Kidney tubule cell (primary cell): ENCODE data around the gene RASGEF1C.
A peak's percentile ranks its signal among the peaks of the same experiment; 100 is the strongest.

ENCODE experiments used
- DNase-seq: peaks from one replicate; pipeline ENCODE4 v3.0.0-alpha.2; 2018; ENCODE audit warnings: low spot score

Gene RASGEF1C

DNA sequence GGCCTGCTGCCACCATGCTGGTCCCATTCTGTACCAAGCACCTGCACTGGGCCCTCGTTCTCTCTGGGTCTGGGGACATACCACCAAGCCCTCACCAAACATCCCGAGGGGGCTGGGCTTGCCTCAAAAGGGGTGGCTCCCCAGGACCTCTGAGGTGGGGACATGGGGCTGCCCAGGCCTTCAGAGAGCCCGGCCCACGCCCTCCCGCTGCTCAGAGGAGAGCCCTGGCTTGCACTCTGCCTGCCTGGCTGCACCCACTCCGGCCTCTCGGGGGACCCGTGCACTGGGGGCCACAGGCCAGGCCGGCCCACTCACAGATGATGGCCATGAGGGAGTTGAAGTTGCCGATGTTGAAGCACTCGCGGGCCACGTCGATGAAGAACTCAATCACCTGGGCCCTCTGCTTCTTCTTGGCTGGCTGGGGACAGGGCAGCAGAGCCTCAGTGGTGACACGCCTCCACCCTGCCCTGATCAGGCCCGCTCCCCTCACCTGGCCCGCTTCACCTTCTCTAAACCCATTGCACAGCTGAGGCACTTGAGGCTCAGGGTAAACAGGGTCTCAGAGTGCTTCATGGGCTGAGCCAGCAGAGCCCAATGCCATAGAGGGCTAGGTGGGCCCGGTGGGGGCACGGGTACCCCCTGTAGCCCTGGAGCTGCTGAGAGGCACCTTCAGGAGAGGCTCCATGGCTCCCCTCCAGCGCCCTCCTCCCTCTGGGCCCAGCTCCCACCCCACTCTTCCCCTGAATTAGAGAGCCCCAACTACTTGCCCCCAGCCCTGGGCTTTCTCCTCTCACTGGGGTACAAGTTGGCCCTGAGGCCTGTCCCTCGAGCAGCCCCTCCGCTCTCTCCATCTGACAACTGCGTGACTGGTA is 89.7 kb downstream of the RASGEF1C start:
- DNase-seq, result no peak

DNA sequence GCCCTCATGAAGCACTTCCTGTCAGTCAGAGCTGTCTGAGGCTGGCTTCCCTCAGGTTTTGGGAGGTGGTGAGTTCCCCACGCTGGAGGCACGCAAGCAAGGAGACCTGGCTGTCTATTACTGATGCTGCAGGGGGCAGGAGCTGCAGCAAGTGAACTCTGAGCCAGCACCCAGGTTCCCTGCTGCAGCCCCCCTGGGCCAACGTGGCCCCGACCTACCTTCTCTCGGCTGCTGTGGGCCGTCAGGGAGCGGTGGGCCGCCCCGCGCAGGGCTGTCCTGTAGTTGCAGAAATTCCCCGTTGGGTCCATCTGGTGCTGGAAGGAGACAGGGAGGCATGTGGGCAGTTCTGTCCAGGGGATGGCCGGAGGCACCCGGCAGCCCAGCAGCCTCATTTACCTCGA is 90.6 kb downstream of the RASGEF1C start:
- DNase-seq, result no peak

DNA sequence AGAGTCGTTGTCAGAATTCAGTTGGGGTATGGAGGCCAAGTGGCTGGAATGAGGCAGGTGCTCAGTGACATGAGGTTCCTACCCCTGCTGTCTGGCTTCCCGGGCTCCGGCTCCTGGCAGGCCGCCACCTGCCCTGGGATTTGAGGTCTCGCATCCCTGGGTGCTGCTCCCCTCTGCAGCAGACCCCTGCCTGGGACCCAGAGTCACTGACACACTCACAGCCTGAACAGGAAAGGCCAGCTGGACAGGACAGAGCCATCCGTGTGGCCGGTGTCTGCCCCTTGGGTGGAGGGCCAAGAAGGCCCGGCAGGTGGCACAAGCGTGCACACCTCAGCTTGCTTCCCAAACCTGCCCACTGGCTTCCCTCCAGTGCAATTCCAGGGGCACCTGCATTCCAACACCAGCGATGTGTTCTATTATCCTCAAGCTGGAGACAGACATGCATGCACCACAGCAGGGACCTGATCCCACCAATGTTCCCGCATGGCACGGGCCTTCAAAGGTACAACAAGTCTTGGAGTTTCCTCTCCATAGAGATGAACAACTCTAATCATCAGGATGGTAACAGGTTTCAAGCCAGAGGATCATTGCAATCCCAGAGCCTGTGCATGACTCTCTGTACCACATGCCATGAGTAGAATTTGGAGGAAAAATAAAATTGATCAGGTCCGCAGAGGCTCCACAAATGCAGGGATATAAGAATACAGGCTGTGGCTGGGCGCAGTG is 91.8 kb downstream of the RASGEF1C start:
- DNase-seq, result peak; percentile 30

DNA sequence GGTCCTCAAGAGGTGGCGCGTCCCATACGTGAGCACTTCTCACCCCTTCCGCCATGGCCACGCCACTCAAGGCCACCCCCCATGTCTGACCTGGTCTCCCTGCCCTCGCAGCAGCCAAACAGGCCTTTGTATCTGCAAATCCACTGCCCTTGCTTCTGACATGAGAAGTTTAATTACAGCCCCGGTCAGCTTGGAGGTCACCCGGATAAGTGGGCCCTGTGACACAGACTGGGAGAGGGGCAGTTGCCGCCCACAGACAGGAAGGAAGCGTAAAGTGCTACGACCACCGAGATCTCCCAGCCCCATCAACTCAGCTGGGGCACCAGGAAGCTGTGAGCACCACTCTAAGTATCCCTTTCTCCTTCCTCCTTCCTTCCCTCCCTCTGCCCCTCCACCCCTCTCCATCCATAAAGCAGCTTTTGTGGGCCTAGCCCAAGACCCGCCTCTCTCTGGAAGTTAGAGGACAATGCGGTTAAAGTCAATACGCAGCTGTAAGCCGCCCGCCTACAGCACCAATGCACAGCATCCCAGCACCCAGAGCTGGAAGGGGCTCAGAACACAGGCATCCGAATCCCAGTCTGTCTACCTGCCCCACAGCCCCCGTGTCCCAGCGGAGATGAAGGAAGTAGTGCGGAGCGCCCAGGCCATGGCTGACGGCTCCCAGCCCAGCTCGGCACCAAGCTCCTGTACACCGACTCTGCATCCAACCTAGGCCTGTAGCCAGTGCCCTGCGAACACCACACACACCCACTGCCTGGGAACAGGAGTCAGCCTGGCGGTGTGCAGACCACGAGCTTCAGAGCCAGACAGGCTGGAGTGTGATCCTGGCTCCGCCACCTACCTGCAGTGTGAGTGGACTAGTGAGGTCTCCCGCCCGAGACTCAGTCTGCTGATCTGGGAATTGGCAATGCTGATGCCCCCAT is 92.7 kb downstream of the RASGEF1C start:
- no peak for DNase-seq

DNA sequence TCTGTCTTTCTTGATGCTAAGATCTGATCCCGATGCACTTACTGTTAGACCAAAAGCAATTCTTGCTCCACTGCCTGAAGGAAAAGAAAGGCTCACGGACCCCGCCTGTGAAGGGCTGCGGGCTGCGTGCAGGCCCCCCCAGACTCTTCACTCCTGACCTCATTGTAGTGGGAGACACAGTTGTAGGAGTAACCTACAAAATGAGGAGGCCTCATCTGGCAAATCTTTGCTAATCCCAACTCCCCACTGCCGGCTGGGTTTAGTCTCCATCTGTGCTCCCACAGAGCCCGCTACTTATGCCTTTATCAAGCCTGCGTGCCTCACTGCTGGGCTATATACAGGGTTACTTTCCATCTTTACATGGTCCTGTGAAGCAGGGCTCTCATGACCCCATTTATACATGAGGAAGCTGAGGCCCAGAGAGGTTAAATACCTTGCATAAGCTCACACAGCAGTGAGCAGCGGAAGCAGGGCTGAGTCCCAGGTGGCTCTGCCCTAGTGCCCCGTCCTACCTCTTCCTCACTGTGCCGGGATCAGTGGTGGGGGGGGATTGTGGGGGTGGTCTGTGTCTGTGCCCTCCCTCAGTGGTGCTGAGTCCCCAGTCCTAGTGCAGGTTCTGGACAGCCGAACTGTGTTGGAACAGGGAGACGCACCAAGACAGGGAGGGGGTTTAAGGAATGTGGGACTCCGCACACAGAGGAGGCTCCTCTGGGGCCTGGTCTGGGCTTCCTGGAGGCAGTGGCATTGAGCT is 93.5 kb downstream of the RASGEF1C start:
- DNase-seq, result no peak

DNA sequence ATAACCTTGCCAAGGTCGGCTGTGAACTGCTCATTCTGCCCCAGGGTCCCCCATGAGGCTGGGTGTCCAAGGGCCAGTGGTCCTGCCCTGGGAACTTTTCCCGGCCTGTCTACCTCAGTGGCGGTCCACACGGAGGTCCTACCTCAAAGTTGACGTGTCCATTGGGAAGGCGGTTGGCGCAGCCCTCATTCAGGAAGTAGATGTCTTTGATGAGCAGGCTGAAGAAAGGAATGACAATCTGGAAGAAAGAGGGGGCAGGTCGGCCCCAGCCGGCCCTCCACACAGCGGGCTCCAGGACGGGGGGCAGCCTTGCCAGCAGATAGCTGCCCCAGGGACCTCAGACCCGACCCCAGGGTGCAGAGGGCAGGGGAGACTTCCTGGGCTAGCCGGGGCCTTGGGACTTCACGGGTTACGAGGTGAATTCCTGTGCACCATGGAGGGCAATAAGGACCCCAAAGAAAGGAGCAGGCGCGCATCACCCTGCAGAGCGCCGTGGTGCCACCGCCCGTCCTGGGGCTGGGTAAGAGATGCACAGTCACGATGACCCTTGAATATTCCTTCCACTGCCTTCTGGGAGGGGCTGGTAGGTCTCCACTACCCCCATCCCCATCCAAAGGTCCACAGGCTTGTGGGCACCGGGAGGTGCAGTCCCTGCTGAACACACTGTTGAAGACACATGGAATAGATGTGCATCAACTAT is 94.6 kb downstream of the RASGEF1C start:
- no peak for DNase-seq

DNA sequence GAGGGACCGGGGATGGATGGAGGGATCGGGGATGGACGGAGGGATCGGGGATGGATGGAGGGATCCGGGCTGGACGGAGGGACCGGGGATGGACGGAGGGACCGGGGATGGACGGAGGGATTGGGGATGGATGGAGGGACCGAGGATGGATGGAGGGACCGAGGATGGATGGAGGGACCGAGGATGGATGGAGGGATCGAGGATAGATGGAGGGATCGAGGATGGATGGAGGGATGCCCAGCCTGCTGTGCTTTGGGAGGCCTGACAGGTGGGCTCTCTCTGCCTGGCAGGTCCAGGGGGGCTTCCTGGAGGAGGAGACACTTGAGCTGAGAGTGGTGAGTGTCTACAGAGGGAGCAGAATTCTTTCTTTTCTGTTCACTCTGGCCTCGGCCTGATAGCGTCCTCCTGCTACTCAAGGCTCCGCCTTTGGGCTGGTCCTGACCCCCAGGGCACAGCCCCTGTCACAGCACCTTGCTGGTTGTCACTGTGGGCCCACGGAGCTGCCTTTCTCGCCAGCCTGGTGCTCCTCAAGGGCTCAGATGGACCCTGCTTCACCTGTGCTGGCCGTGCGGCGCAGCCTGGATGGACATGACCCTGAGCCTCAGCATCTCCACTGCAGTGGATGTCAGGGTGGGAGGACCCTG is 95.2 kb downstream of the RASGEF1C start:
- no peak for DNase-seq

DNA sequence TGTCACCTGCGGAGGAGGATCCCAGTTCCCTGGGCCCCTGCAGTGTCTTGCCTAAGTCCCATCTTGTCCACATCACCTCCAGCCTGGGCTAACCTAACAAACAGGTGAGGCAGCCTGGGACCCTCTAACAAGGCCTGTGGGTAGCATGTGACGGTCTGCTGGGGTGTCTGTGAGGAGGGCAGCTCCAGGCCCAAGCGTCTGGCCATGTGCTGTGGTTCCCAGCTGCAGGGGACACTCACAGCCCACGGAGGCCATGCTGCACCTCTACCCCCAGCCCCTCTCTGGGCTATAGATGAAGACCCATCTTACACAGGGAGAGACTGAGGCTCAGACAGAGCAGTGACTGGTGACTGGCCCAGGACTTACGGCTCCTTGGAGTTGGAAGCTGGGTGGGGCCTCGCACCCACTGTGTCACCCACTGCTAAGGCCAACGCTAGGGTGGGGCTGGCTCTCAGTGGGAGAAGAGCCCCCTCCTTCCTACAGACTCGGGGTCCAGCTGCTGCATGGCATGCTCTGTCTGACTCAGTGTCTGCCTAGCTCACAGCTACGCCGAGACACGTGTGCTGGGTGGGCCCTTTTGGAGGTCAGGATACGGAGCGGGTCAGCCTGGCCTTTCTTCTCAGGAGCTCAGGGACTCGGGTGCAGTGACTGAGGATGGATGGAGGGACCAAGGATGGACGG is 96.7 kb downstream of the RASGEF1C start:
- no peak for DNase-seq

DNA sequence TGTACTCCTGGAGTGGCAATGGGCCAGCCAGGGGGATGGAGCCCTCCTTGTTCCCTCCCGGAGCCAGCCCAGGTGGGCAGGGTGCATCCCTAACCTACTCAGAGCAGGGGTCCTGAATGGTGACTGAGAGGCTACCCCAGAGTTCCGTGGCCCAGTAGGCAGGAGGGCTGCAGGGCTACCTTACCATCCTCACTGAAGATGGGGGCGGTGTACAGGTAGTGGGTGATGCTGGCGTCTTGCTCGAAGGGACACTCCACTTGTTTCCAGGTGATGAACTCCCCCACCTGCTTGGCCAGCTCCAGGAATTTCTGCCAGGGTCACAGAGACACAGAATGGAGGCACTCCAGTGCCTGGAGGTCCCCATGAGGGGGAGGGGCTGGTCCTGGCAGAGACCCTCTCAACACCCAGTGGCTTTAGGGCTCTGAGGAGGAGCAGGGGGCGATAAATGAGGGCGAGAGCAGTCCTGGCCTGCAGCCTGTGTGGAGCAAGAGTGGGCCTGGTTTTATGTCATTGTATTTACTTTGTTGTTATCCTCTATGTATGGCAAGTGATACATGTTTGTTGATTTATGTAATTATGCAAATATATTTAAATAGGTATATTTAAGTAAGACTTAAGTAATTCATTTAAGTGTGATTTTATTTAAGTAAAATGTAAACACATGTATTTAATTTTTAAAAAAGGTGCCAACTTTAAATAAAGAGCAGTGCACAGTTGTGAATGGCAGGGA is 97.6 kb downstream of the RASGEF1C start:
- DNase-seq, result no peak

DNA sequence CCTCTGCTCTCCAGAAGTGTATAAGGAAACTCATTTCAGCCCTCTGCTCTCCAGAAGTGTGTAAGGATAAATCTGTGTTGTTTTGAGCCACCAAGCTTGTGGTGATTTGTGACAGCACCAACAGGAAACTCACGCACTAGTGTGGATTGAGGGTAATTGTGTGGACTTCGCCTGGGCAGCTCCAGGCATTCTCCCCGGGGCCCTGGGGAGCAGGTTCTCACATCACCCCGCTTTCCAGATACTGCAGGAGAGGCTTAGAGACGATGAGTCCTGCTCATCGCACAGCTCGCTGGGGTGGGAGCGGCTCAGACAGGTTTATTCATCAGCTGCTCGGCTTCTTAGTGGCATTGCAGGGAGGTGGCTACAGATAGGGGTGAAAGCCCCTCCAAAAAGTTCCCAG is 99.1 kb downstream of the RASGEF1C start:
- DNase-seq, result no peak

DNA sequence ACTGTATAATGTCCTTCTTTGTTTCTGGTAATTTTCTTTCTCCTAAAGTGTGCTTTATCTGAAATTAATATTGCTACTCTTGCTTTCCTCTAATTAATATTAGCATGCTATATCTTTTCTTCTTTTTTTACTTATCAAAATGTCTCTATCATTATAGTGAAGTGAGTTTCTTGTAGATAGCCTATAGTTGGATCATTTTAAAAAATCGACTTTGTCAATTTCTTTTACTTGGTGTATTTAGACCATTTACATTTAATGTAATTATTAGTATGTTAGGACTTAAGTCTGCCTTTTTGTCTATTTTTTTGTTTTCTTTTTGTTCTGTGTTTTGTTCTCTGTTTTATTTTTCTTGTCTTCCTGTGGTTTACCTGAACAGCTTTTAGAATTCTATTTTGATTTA is 102.0 kb downstream of the RASGEF1C start:
- DNase-seq, result no peak

DNA sequence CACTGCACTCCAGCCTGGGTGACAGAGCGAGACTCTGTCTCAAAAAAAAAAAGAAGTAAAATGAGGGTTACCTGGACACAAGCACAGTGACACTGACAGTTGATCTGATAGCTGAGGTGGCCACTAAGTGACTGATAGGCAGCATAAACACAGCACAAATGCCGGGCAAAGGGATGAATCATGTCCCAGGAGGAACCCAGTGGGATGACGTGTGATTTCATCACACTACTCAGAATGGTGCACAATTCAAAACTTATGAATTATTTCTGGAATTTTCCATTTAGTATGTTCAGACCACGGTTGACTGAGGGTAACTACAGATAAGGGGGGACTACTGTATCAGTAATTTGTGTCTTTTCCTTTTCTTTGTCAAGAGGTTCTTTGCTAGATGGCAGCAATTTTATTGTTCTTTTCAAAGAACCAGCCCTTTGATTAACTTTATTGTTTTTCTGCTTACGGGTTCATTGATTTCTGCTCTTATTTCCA is 103.1 kb downstream of the RASGEF1C start:
- no peak for DNase-seq

DNA sequence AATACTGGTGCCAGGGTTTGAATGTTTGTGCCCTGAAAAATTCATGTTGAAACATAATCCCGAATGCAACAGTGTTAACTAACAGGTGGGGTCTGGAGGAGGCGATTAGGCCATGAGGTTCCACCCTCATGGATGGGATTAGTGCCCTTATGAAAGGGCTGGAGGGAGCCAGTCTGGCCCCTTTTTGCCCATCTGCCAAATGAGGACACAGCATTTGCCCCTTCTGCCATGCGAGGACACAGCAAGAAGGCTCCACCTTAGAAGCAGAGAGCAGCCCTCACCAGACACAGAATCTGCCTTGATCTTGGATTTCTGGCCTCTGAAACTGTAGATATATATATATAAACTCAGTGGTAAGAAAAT is 104.9 kb downstream of the RASGEF1C start:
- DNase-seq, result no peak

DNA sequence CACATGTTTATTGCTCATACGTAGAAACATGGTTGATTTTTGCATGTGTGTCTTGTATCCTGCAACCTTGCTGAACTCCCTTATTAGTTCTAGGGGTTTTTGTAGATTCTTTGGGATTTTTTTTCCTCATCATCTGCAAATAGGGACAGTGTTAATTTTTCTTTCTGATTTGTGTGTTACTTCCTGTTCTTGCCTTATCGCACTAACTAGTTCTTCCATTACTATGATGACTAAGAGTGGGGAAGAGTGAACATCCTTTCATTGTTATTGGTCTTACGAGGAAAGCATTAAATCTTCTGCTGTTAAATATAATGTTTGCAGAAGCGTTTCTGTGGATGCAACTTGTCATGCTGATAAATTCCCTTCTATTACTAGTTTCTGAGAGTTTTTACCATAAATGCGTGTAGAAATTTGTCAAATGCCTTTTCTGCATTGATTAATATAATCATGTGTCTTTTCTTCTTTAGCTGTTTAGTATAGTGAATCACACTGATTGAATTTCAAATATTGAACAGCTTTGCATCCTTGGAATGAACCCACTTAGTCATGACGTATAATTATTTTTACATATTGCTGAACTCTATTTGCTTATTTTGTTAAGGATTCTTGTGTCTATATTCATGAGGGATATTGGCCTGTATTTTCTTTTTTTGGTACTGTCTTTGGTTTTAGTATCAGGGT is 105.4 kb downstream of the RASGEF1C start:
- DNase-seq, result no peak

DNA sequence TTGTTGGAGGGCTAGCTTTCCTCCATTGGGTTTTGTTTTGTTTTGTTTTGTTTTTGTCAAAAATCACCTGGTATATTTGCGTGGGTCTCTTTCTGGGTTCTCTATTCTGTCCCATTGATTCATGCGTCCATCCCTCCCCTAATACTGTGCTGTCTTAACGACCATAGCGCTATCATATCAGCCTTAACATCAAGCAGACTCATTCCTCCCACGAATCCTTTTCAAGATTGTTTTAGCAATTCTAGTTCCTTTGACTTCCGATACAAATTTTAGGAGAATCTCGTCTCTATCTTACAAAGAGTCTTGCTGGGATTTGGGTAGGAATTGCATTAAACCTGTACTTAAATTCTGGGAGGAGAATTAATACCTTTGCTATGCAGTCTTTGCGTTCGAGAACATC is 106.4 kb downstream of the RASGEF1C start:
- no peak for DNase-seq

DNA sequence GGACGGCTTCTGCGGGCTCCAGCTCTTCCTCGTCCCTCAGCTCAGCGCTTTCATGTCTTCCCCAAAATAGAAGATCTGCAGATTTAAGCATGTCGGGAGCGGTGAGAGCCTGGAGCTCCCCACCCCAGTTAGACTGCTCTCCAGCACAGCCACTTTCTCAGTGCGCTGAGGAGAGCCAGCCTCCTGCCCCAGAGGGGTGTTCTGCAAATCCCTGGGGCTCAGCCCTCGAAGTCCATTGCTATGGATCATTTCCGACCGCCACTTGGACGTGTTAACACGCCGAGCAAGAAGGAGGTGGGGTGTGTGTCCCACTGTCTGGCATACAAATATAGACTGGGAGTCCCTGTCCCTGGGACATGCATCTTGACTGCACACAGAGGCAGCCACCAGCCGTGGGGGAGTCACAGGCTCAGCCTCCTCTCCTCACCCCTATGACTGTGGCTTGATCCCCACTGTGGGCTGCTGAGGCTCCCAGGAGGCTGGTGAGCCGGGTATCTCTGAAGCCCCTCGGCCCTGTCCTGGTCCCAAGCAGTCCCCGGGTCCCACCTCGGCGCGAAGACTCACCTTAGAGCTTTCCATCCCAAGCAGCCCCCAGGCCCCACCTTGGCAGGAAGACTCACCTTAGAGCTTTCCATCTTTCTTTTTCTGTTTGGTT is 107.4 kb downstream of the RASGEF1C start:
- no peak for DNase-seq

DNA sequence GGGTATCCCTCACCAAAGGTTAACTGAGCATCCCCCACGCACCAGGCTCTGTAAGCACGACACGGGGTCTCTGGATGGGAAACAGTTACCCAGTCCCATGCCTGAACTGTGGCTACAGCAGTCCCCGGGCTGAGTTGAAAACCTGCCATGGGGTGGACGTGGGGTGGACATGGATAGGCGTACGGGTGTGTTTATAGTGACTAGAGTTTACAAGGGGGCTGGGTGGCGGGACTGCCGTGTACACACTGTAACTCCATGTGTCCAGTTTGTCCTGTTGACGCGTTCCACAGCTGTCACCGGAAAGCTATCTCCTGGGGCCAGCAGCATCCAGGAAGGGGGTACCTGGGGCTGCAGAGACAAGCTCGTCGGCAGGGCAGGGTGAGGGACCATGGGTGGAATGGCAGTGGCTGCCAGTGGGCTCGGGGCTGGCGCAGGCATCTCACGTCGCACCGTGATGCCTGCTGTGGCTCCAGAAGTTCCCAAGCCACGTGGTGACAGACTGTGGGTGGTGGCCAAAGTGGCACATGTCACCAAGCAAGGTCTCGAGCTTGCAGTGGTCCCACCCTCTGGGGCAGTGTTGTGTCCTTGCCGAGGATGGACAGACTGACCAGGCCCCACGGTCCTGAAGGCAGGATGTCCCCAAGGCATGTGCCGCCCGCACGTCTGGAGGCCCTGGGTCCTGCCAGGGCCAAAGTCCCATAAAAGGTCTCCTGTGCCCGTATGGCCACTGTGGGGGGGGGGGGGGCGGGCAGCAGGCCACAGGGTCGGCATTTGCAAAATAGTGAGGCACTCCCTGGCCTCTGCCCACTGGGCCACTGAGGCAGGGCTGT is 108.2 kb downstream of the RASGEF1C start:
- DNase-seq, result no peak
